K562 (cell line): Measurements from ENCODE around the gene NUDT1. TPM values are rescaled to one million over a fixed set of nuclear protein-coding genes. Genes with fewer than 3 reads are reported as not detected.

Experiments used
- BMI1 ChIP-seq: fragments of 150-350 bp; IDR thresholded peaks from 2 replicates; pipeline ENCODE4 v1.6.1; 2014; ENCODE audit warnings: low read length
- EHMT2 ChIP-seq: fragments of 450-650 bp; IDR thresholded peaks from 2 replicates; pipeline ENCODE4 v1.6.1; 2018; ENCODE audit warnings: antibody characterized with exemption
- FOXK2 ChIP-seq, 2 experiments: fragments of 450-650 bp; IDR thresholded peaks in 1 of 2; conservative IDR thresholded peaks in 1 of 2; 2 replicates each; pipeline ENCODE4 v1.6.1; 2016; ENCODE audit warnings: low read depth in 2 of 2, mild to moderate bottlenecking in 1 of 2
- FOXM1 ChIP-seq, 2 experiments: fragments of 450-650 bp in 1 of 2; sonication (generic) in 1 of 2; formaldehyde crosslinking in 1 of 2; IDR thresholded peaks; 2 replicates each; pipeline versions ENCODE4 v1.6.1 to v1.9.0; 2017 to 2022; ENCODE audit warnings: low read depth in 2 of 2, mild to moderate bottlenecking in 2 of 2, missing genetic modification reagents in 1 of 2, moderate library complexity in 1 of 2
- GATAD2B ChIP-seq: fragments of 450-650 bp; IDR thresholded peaks from 2 replicates; pipeline ENCODE4 v1.6.1; 2017; ENCODE audit warnings: mild to moderate bottlenecking, borderline replicate concordance
- IFI16 ChIP-seq: fragments of 250-450 bp; sonication (Bioruptor Pico); IDR thresholded peaks from 2 replicates; pipeline ENCODE4 v2.1.2; 2022; ENCODE audit warnings: mild to moderate bottlenecking, inconsistent platforms
- IRF9 ChIP-seq: fragments of 450-650 bp; IDR thresholded peaks from 2 replicates; pipeline ENCODE4 v1.6.1; 2016; ENCODE audit warnings: missing biosample characterization, missing genetic modification characterization
- MEF2D ChIP-seq: conservative IDR thresholded peaks from 2 replicates; pipeline ENCODE4 v1.6.1; 2016; ENCODE audit warnings: low read depth, missing genetic modification characterization, missing compliant biosample characterization
- NFATC3 ChIP-seq: fragments of 450-650 bp; IDR thresholded peaks from 2 replicates; pipeline ENCODE4 v1.6.1; 2017; ENCODE audit warnings: mild to moderate bottlenecking
- NFE2L1 ChIP-seq: fragments of 450-650 bp; IDR thresholded peaks from 2 replicates; pipeline ENCODE4 v1.6.1; 2016; ENCODE audit warnings: missing genetic modification characterization, low read depth, mild to moderate bottlenecking, missing compliant biosample characterization, moderate library complexity, borderline replicate concordance
- NR2F6 ChIP-seq: fragments of 450-650 bp; formaldehyde crosslinking; IDR thresholded peaks from 2 replicates; pipeline ENCODE4 v1.4.0; 2020; ENCODE audit warnings: mild to moderate bottlenecking
- POLR2AphosphoS5 ChIP-seq: IDR thresholded peaks from 2 replicates; pipeline ENCODE4 v1.6.1; 2011; ENCODE audit warnings: mild to moderate bottlenecking, low read depth, low read length, moderate library complexity; ENCODE audit not compliant: control insufficient read depth, insufficient read depth
- SAFB2 ChIP-seq: fragments of 200-400 bp; formaldehyde crosslinking; IDR thresholded peaks from 2 replicates; pipeline ENCODE4 v1.6.1; 2018; ENCODE audit warnings: borderline replicate concordance, low read length, low read depth, moderate library complexity; ENCODE audit not compliant: severe bottlenecking
- SMAD1 ChIP-seq: fragments of 150-350 bp; IDR thresholded peaks from 2 replicates; pipeline ENCODE4 v1.6.1; 2014; ENCODE audit warnings: low read length, low read depth; ENCODE audit not compliant: partially characterized antibody
- TCFL5 ChIP-seq: fragments of 250-450 bp; sonication (Bioruptor Pico); conservative IDR thresholded peaks from 2 replicates; pipeline ENCODE4 v1.6.1; 2021; ENCODE audit warnings: mild to moderate bottlenecking, moderate library complexity, matching md5 sums
- WHSC1 ChIP-seq: IDR thresholded peaks from one replicate; pipeline ENCODE4 v1.6.1; 2012; ENCODE audit warnings: low read length, control low read depth, inconsistent platforms
- ZNF124 ChIP-seq: sonication (generic); formaldehyde crosslinking; IDR thresholded peaks from 2 replicates; pipeline ENCODE4 v1.8.1; 2022; ENCODE audit warnings: missing genetic modification reagents
- ZNF407 ChIP-seq: fragments of 450-650 bp; IDR thresholded peaks from 2 replicates; pipeline ENCODE4 v1.6.1; 2016; ENCODE audit warnings: low read depth
- ZNF551 ChIP-seq: fragments of 250-450 bp; sonication (Bioruptor Pico); IDR thresholded peaks from 2 replicates; pipeline ENCODE4 v1.5.0; 2021; ENCODE audit warnings: mild to moderate bottlenecking, moderate library complexity
- polyA plus RNA-seq, 8 experiments: library from polyadenylated mRNA; depleted of rRNA in 4 of 8; stranded (reverse) in 5 of 8; unstranded in 3 of 8; fragments of >200 nt; fragmentation: Nextera tagmentation in 2 of 8; fragmentation: Illumina TruSeq in 1 of 8; extraction: Ambion mirVana in 2 of 8; extraction: Trizol in 1 of 8; gene quantifications; 2 replicates each; pipeline versions ENCODE4 v1.2.1 to v1.2.3, GENCODE V29; 2011 to 2014; ENCODE audit warnings: inconsistent platforms in 1 of 8, missing spikeins in 1 of 8
- total RNA-seq, 7 experiments: library from RNA; depleted of rRNA in 6 of 7; stranded (reverse); fragments of >200 nt in 6 of 7; fragmentation: Illumina TruSeq in 2 of 7; extraction: Trizol in 2 of 7; gene quantifications; 2 replicates each; pipeline versions ENCODE4 v1.2.1 to v1.2.3, GENCODE V29; 2011 to 2021; ENCODE audit warnings: low replicate concordance in 1 of 7

NUDT1 gene
- total and polyA plus RNA-seq, 9 of the 15 experiments (the other 6 are each of a cell fraction or from before 2014, with no cell fraction given): 5.3 to 73.3 (median 29.6) TPM

DNA sequence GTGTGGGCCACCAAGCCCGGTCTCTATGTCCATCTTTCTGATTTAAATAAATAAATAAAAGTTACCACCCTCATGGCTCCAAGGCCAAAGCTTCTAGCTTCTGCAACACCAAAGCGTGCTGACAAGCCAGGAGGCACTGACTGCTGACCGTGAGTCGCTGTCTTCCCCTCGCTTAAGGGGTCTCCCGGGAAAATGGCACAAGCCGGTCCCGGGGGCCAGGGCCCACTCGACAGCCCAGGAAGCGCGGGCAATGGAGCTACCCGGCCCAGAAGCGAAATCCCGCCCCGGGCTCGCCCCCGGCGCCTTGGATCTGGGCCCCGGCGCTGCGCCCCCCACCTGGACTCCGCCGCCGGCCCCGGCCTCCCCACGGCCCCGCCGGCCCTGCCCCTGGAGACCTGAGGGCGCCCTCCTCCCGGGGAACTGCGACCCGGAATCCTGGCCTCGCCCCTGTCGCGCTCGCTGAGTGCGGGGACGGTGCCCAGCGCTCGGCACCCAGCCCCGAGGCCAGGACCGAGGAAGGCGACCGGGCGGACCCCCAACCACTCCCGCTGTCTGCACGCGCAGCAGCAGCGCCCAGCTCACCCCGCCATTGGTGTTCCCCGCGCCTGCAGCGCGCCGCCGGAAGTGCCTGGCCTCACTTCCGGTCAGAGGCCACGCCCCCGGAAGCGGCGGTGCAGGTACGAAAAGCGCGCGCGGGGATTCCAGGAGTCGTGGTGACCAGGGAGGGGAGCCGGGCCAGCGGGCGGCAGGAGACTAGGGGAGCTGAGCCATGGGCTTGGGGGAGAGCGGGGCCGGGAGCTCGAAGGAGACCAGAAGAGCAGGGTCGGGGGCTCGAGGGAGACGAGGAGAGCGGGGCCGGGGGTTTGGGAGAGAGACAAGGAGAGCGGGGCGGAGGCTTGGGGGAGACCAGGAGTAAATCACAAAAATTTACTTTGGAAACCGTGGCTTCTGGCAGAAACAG lies at the start of gene NUDT1, which contains the start of gene MRM2 (continued):
- TF ChIP-seq IRF9 (no peak), ZNF551 (no peak), NFE2L1 (no peak), NR2F6 (CRISPR knock-in tag) (no peak), TCFL5 (CRISPR knock-in tag) (no peak), POLR2AphosphoS5 (peak; percentile 89), MEF2D (tag) (no peak), FOXM1 (IDR thresholded peaks at IDR 0.05; ENCODE audit: low read depth) (no peak), FOXM1 (CRISPR knock-in tag; IDR thresholded peaks at IDR 0.05; ENCODE audit: low read depth) (0 out of 2 replicates have a peak, but pooled peaks have one; percentile 46), WHSC1 (no peak), SAFB2 (no peak), NFATC3 (no peak), IFI16 (CRISPR knock-in tag) (no peak), ZNF124 (no peak), GATAD2B (no peak), FOXK2 (conservative IDR thresholded peaks at IDR 0.05 in 1 of 2, IDR thresholded peaks at IDR 0.05 in 1 of 2; ENCODE audit: low read depth in 2 of 2) (no peak), BMI1 (no peak), ZNF407 (no peak), EHMT2 (no peak), SMAD1 (peak; percentile 26)
